ENCODE data around the gene RTEL1.

RTEL1 gene

DNA sequence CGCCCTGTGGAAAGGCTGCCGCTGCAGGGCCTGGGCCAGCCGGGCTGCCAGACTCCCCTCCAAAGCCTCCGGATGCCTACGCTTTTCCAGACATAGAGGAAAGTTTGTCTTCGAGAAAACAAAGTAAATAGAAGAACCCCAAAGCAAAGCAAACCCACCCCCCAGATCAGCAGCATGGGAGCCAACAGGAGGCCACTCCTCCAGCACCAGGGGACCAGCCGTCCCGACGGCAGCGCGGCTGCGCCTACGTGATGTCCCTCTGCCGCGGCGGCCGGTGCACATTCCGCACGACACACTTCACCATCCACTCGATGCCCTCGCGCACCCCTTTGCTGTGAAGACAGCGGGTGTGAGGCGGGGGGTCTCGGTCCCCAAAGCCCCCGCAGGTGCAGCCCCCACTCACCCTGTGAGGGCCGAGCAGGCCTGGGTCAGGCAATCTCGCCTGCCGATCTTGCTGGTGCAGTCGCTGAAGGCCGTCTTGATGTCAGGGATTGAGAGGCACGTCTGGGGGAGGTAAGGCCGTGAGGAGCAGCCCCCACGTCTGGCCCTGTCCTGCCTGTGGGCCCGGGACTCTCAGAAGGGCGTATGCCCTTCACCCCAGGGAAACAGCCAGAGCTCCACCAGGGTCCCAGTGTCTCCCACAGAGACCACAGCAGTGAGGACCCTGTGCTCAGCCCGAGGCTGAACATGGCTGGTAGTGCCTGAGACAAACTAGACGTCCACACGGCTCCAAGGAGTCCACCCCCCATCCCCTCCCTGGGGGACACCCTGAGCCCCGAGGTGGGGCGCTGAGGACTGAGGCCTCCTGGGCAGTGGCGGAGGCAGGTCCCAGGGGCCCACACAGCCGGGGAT, 42.3 kb downstream of the RTEL1 start:
- DNase-seq (ENCODE audit: low read depth): no peak
- H3K4me3 ChIP-seq (ENCODE audit: low read depth, low read length): no peak overlapping the region
- TF ChIP-seq, protein P1, sequence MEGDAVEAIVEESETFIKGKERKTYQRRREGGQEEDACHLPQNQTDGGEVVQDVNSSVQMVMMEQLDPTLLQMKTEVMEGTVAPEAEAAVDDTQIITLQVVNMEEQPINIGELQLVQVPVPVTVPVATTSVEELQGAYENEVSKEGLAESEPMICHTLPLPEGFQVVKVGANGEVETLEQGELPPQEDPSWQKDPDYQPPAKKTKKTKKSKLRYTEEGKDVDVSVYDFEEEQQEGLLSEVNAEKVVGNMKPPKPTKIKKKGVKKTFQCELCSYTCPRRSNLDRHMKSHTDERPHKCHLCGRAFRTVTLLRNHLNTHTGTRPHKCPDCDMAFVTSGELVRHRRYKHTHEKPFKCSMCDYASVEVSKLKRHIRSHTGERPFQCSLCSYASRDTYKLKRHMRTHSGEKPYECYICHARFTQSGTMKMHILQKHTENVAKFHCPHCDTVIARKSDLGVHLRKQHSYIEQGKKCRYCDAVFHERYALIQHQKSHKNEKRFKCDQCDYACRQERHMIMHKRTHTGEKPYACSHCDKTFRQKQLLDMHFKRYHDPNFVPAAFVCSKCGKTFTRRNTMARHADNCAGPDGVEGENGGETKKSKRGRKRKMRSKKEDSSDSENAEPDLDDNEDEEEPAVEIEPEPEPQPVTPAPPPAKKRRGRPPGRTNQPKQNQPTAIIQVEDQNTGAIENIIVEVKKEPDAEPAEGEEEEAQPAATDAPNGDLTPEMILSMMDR (conservative IDR thresholded peaks at IDR 0.05; ENCODE audit: low read depth, low read length): no peak

DNA sequence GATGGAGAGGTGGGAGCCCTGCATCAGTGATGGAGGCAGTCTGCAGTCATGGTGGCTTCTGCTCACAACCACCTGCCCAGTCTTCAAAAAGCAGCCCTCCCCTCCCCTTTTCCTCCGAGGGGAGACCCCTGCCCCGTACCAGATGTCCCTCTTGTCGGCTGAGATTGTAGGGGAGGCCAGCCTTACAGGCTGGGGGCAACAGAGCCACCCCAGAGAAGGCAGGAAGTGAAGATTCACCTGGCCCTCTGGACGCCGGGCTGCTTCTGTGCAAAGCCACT, 42.9 kb downstream of the RTEL1 start:
- H3K4me3 ChIP-seq (ENCODE audit: low read depth, low read length): no peak overlapping the region
- no peak for DNase-seq (ENCODE audit: low read depth)
- TF ChIP-seq, protein P1 (conservative IDR thresholded peaks at IDR 0.05; ENCODE audit: low read depth, low read length): no peak

DNA sequence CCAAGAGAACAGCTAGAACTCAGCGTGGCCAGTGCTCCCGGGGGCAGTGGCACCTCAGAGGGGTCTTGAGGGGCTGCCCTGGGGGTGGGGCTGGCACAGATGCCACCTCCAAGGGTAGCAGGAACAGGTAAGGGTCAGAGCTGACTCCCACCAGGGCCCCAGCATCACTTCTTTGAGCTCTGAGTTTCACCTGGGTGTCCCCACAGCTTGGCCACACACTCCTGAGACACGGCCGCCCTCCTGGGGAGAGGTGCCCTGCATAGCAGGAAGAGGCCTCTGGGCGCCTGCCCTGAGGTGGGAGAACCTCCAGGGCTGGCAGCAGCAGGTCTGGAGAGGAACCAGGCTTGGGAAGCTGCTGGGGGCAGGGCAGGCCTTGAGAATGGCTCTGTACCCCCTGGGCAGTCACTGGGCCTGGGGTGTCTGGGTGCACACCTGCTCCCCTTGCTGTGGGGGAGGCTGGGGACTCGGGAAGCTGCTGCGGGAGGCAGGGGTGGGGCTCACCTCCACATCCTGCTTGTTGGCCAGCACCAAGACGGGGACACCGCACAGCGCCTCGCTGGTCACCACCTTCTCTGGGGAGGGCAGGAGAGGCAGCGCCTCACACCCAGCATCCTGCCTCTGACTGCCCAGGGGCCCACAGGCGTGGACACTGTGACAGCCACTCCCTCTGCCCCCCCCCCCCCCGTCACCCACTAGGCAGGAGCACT, 43.4 kb downstream of the RTEL1 start:
- no peak overlapping the region for H3K4me3 ChIP-seq (ENCODE audit: low read depth, low read length)
- no peak for DNase-seq (ENCODE audit: low read depth)
- TF ChIP-seq, protein P1 (conservative IDR thresholded peaks at IDR 0.05; ENCODE audit: low read depth, low read length): no peak

DNA sequence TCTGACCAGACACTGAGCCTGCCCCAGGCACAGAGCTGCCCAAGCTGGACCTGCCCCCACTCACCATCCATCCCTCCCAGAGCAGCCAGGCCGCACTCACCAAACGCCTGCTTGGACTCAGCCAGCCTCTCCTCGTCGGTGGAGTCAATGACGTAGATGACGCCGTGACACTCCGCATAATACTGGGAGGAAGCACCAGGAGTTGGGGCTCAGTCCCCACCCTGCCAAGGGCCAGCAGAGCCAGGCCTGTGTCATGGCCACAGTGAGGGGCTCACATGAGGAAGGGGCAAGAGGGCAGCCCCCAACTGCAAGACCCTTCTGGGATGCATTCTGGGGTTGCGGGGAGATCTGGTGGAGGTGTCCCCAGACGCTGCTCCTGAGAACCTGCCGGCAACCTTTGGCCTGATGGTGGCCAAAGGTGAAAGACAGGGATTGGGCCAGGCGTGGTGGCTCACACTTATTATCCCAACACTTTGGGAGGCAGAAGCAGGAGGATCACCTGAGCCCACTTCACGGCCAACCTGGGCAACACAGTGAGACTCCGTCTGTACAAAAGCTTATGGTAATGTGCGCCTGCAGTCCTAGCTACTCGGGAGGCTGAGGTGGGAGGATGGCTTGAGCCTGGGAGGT, 44.0 kb downstream of the RTEL1 start:
- no peak overlapping the region for H3K4me3 ChIP-seq (ENCODE audit: low read depth, low read length)
- no peak for DNase-seq (ENCODE audit: low read depth)
- TF ChIP-seq, protein P1 (conservative IDR thresholded peaks at IDR 0.05; ENCODE audit: low read depth, low read length): no peak

DNA sequence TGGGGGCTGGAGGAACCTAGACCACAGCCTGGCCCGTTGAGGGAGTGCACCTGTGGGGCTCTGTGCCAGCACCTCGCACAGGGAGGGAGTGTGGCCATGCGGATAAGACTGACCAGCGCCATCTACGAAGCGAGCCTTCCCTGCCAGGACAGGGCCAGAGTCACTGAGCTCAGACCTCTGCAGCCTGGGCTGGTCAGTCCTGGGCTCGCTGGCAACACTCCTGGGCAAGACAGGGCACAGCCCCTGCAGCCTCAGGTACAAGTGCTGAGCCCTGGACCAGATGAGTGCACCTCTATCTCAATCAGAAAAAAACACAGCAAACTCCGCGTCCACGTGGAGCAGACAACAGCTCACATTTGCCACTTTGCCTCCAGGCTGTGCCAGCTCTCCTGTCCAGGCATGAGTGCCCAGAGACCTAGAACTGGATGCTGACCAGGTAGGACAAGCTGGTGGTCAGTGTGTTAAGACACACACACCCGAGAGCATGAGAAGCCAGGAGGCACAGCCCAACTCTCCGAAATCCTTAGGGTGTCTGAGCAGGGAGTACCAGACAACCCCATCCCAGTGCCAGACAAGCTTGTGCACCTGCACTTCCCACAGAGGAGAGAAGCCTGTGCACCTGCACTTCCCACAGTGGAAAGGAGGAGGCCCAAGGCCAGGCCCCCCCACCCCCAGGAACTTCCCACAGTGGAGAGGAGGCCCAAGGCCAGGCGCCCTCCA, 44.8 kb downstream of the RTEL1 start:
- TF ChIP-seq, protein P1 (conservative IDR thresholded peaks at IDR 0.05; ENCODE audit: low read depth, low read length): no peak
- no peak for DNase-seq (ENCODE audit: low read depth)
- no peak overlapping the region for H3K4me3 ChIP-seq (ENCODE audit: low read depth, low read length)

DNA sequence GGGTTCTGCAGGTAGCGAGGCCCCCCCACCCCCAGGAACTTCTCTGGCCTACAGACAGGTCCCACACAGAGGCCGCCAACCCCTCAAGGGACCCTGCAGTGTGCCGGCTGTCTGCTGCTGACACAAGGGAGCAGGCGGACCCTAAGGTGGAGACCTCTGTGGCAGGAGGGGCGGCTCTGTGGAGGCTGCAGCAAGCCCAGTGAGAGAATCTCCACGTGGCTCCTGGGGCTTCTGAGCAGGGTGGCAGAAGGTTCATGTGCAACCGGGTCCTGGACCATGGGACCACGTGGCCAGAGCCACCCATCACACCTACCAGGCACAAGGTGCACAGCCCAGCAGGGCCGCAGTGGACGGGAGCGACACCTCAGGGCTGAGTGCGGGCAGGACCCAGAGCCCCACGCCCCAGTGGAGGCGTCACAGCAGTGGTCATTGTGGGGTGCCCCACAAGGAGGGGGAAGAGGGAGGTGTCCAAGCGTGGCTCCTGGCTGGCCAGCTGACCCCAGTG, 45.4 kb downstream of the RTEL1 start:
- H3K4me3 ChIP-seq (ENCODE audit: low read depth, low read length): no peak overlapping the region
- no peak for DNase-seq (ENCODE audit: low read depth)
- TF ChIP-seq, protein P1 (conservative IDR thresholded peaks at IDR 0.05; ENCODE audit: low read depth, low read length): no peak

Data from choroid plexus epithelial cell (primary cell).